ENCODE data around the gene FKBP1A.
A peak's percentile ranks its signal among the peaks of the same experiment; 100 is the strongest.
"Not testable (repeated sequence)": the region's sequence is repeated elsewhere in the genome, so short reads cannot be mapped to it uniquely, and the experiment has no call there.

The FKBP1A gene

GRCh38 chr20:1401451-1401907 lies 8.6 kb upstream of the FKBP1A start:
- TF ChIP-seq, protein P1, sequence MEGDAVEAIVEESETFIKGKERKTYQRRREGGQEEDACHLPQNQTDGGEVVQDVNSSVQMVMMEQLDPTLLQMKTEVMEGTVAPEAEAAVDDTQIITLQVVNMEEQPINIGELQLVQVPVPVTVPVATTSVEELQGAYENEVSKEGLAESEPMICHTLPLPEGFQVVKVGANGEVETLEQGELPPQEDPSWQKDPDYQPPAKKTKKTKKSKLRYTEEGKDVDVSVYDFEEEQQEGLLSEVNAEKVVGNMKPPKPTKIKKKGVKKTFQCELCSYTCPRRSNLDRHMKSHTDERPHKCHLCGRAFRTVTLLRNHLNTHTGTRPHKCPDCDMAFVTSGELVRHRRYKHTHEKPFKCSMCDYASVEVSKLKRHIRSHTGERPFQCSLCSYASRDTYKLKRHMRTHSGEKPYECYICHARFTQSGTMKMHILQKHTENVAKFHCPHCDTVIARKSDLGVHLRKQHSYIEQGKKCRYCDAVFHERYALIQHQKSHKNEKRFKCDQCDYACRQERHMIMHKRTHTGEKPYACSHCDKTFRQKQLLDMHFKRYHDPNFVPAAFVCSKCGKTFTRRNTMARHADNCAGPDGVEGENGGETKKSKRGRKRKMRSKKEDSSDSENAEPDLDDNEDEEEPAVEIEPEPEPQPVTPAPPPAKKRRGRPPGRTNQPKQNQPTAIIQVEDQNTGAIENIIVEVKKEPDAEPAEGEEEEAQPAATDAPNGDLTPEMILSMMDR (IDR thresholded peaks at IDR 0.05; ENCODE audit: low read depth, low read length), result no peak
- no peak overlapping the region for H3K4me3 ChIP-seq (ENCODE audit: low read depth, low read length)

- H3K4me3 ChIP-seq (ENCODE audit: low read depth, low read length), result not testable (repeated sequence)
These were observed 7.0 kb upstream of the FKBP1A start for GRCh38 chr20:1399678-1400366.

DNA sequence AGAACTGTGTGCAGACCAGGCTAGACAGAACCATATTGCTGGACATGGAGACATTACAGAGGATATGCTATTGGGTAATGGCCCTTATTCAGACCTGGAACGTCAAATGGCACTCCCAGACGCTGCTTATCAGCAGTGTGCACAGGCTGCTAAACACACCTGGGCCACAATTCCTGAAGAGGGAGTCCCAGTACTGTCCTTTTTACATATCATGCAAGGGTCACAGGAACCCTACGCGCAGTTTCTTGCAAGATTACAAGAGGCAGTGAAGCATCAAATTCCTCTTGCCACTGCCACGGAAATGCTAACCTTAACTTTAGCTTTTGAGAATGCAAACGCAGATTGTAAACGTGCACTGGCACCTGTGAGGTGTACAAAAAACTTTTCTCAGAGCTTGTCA lies 5.3 kb upstream of the FKBP1A start:
- H3K4me3 ChIP-seq (ENCODE audit: low read depth, low read length), result not testable (repeated sequence)

GRCh38 chr20:1397710-1398109 lies 4.9 kb upstream of the FKBP1A start:
- TF ChIP-seq, protein P1 (IDR thresholded peaks at IDR 0.05; ENCODE audit: low read depth, low read length), result no peak
- H3K4me3 ChIP-seq (ENCODE audit: low read depth, low read length), result no peak overlapping the region

DNA sequence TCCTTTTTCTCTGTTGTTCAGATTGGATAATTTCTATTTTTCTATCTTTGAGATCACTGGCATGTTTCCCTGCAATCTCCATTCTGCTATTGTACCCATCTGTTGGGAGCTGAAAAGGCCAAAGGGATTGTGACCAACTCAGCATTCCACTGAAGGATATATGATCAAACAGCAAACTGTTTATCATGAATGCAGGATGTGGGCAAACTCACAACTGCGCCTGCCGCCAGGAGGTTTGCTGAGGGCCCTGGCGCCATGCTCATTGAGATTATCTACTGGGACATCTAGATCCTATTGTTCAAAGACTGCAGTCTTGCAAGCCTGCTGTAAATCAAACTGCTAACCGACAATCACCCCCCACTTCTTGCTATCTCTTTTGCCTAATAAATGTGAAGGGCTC lies 3.8 kb upstream of the FKBP1A start:
- TF ChIP-seq, protein P1 (IDR thresholded peaks at IDR 0.05; ENCODE audit: low read depth, low read length), result no peak
- H3K4me3 ChIP-seq (ENCODE audit: low read depth, low read length), result no peak overlapping the region

GRCh38 chr20:1396264-1396663 lies 3.4 kb upstream of the FKBP1A start:
- no peak overlapping the region for H3K4me3 ChIP-seq (ENCODE audit: low read depth, low read length)
- TF ChIP-seq, protein P1 (IDR thresholded peaks at IDR 0.05; ENCODE audit: low read depth, low read length), result no peak

DNA sequence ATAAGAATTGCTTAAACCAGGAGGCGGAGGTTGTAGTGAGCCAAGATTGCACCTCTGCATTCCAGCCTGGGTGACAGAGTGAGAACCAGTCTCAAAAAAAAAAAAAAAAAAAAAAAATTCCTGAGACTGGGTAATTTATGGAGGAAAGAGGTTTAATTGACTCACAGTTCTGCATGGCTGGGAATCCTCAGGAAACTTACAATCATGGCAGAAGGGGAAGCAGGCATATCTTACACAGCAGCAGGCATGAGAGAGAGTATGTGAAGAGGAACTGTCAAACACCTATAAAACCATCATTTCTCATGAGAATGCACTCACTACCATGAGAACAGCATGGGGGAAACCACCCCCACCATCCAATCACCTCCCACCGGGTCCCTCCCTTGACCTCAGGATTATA lies 1.8 kb upstream of the FKBP1A start:
- TF ChIP-seq, protein P1 (IDR thresholded peaks at IDR 0.05; ENCODE audit: low read depth, low read length), result no peak
- H3K4me3 ChIP-seq (ENCODE audit: low read depth, low read length), result no peak overlapping the region

DNA sequence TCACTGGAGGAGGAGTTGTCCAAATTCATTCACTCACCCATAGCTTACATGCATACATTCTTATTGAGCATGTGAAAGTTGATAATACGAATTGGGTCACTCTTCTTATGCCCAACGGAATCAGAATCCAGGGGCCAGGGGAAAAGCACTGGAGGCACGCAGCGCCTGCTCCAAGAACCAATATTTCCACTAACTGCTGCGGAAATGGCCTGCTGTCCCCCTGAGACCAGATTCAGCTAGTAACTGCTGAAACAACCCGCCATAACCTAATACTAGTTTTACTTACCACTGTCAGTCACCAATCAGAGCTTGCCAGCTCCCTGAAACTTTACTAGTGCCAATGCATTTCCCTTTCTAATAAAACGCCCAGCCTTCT lies 641 bp upstream of the FKBP1A start:
- H3K4me3 ChIP-seq (ENCODE audit: low read depth, low read length), result peak overlapping the region; percentile 78
- TF ChIP-seq, protein P1 (IDR thresholded peaks at IDR 0.05; ENCODE audit: low read depth, low read length), result no peak
